GM10266 (cell line): Measurements from ENCODE around the gene CLIP3.
A peak's percentile ranks its signal among the peaks of the same experiment; 100 is the strongest.

Source experiments
- DNase-seq: peaks from one replicate; pipeline ENCODE4 v3.0.0; 2012; ENCODE audit errors: extremely low spot score
- CTCF ChIP-seq: IDR thresholded peaks from 2 replicates; pipeline ENCODE4 v1.5.1; 2012; ENCODE audit warnings: mild to moderate bottlenecking, low read depth; ENCODE audit not compliant: control insufficient read depth, insufficient read depth; ENCODE audit errors: missing control alignments

CLIP3 gene

GRCh38 chr19:35992907-35993765 is 39.5 kb downstream of the CLIP3 start:
- peak; percentile 62 for DNase-seq
- no peak for TF ChIP-seq CTCF

- DNase-seq = no peak
- no peak for TF ChIP-seq CTCF
These were observed 40.8 kb downstream of the CLIP3 start for GRCh38 chr19:35991731-35992450.

GRCh38 chr19:35990771-35991730 is 41.6 kb downstream of the CLIP3 start:
- DNase-seq = no peak

DNA sequence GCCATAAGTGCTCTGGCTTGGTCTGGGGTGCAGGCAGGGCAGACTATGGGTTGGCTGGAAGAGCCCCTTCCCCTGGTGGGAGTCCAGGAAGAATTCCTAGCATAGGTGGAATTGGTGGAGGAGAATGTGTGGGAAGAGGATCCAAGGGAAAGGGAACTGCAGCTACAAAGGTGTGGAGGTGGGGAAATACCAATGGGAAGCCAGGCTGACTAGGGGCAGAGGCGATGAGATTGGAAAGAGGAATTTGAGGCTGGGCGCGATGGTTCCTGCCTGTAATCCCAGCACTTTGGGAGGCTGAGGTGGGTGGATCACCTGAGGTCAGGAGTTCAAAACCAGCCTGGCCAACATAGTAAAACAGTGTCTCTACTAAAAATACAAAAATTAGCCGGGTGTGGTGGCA is 42.5 kb downstream of the CLIP3 start:
- no peak for DNase-seq
- no peak for TF ChIP-seq CTCF

More at GRCh38 chr19:35990771-35991730, 41.6 kb downstream of the CLIP3 start:
- TF ChIP-seq CTCF = no peak

DNA sequence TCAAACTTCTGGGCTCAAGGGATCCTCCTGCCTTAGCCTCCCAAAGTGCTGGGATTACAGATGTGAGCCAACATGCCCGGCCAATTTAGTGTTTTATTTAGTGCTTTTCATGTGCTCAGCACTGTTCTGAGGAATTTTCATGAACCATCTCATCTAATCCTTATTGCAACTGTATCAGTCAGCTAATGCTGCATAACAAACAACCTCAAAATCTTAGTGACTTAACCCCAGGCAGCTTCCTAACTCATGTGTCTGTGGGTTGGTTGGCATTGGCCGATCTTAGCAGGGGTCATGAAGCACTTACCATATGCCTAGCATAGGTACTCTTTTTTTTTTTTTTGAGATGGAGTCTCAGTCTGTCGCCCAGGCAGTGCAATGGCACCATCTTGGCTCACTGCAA is 43.8 kb downstream of the CLIP3 start:
- TF ChIP-seq CTCF = no peak
- no peak for DNase-seq

DNA sequence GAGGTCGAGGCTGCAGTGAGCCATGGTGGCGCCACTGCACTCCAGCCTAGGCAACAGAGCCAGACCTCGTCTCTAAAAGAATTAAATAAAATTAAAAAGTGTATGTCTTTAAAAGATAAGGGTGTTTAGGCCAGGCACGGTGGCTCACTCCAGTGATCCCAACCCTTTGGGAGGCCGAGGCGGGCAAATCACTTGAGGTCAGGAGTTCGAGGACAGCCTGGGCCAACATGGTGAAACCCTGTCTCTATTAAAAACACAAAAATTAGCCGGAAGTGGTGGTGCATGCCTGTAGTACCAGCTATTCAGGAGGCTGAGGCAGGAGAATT is 45.1 kb downstream of the CLIP3 start:
- TF ChIP-seq CTCF = no peak
- no peak for DNase-seq
